Neural progenitor cell (in vitro differentiated cells): ENCODE results near the gene VPS13D. TPM values are rescaled to one million over a fixed set of nuclear protein-coding genes. Genes with fewer than 3 reads are reported as not detected.
"Not testable (repeated sequence)": the region's sequence is repeated elsewhere in the genome, so short reads cannot be mapped to it uniquely, and the experiment has no call there.

ENCODE experiments used
- DNase-seq: peaks from one replicate; pipeline ENCODE4 v3.0.0-alpha.2; 2016; ENCODE audit warnings: low spot score
- H2AFZ ChIP-seq: fragments of 200-600 bp; sonication (generic); replicated peaks from 2 replicates; pipeline ENCODE4 v1.6.1; 2016; ENCODE audit warnings: antibody characterized with exemption
- H3F3A ChIP-seq: fragments of 200-600 bp; sonication (generic); 2 replicates; pipeline ENCODE4 v1.6.1; 2016; ENCODE audit warnings: antibody characterized with exemption, low read depth
- H3K27ac ChIP-seq: fragments of 200-600 bp; sonication (generic); 2 replicates; pipeline ENCODE4 v1.5.1; 2016; ENCODE audit warnings: mild to moderate bottlenecking
- H3K27me3 ChIP-seq: fragments of 200-600 bp; sonication (generic); 2 replicates; pipeline ENCODE4 v1.6.1; 2016; ENCODE audit warnings: mild to moderate bottlenecking, moderate library complexity
- H3K36me3 ChIP-seq: fragments of 200-600 bp; sonication (generic); 2 replicates; pipeline ENCODE4 v1.5.1; 2016
- H3K4me1 ChIP-seq: fragments of 200-600 bp; sonication (generic); 2 replicates; pipeline ENCODE4 v1.6.1; 2016; ENCODE audit warnings: mixed run types
- H3K4me2 ChIP-seq: fragments of 200-600 bp; sonication (generic); 2 replicates; pipeline ENCODE4 v1.6.1; 2016
- H3K4me3 ChIP-seq: fragments of 200-600 bp; sonication (generic); 2 replicates; pipeline ENCODE4 v1.5.1; 2016
- H3K79me2 ChIP-seq: fragments of 200-600 bp; sonication (generic); 2 replicates; pipeline ENCODE4 v1.6.1; 2016; ENCODE audit warnings: low read depth
- H3K9ac ChIP-seq: fragments of 200-600 bp; sonication (generic); 2 replicates; pipeline ENCODE4 v1.6.1; 2016
- H3K9me3 ChIP-seq: fragments of 200-600 bp; sonication (generic); 2 replicates; pipeline ENCODE4 v1.5.1; 2016; ENCODE audit warnings: low read depth
- H4K20me1 ChIP-seq: fragments of 200-600 bp; sonication (generic); 2 replicates; pipeline ENCODE4 v1.6.1; 2016; ENCODE audit warnings: low read depth
- H3K27ac Mint-ChIP-seq: 3 replicates; pipeline ENCODE4 v1.8.0; 2021; ENCODE audit warnings: mixed read lengths
- H3K27me3 Mint-ChIP-seq: 2 replicates; pipeline ENCODE4 v1.8.0; 2022; ENCODE audit warnings: low read depth, mild to moderate bottlenecking, inconsistent platforms, moderate library complexity, mixed read lengths; ENCODE audit not compliant: insufficient read depth
- H3K36me3 Mint-ChIP-seq: 3 replicates; pipeline ENCODE4 v1.8.0; 2021; ENCODE audit warnings: mixed read lengths
- H3K4me1 Mint-ChIP-seq: 3 replicates; pipeline ENCODE4 v1.8.0; 2021; ENCODE audit warnings: mixed read lengths
- H3K4me3 Mint-ChIP-seq: 3 replicates; pipeline ENCODE4 v1.8.0; 2021; ENCODE audit warnings: mild to moderate bottlenecking, moderate library complexity, mixed read lengths
- H3K9me3 Mint-ChIP-seq: 3 replicates; pipeline ENCODE4 v1.8.0; 2020; ENCODE audit warnings: mixed read lengths
- EZH2 ChIP-seq: fragments of 200-600 bp; sonication (generic); IDR thresholded peaks from 2 replicates; pipeline ENCODE4 v1.6.1; 2017; ENCODE audit warnings: antibody characterized with exemption, mild to moderate bottlenecking, moderate library complexity
- EZH2phosphoT487 ChIP-seq: fragments of 200-600 bp; sonication (generic); IDR thresholded peaks from 2 replicates; pipeline ENCODE4 v1.6.1; 2017; ENCODE audit warnings: antibody characterized with exemption
- total RNA-seq: library from RNA; depleted of rRNA; stranded (reverse); fragments of >200 nt; gene quantifications from 2 replicates; pipeline ENCODE4 v1.2.3, GENCODE V29; 2015; ENCODE audit warnings: low replicate concordance
- TF ChIP-seq, protein P1 (sequence below): fragments of 200-600 bp; sonication (generic); IDR thresholded peaks from 2 replicates; pipeline ENCODE4 v1.5.1; 2017; ENCODE audit warnings: antibody characterized with exemption, mild to moderate bottlenecking

The VPS13D gene
- total RNA-seq, 1 donor from 2014 or later: 16.4 TPM

DNA sequence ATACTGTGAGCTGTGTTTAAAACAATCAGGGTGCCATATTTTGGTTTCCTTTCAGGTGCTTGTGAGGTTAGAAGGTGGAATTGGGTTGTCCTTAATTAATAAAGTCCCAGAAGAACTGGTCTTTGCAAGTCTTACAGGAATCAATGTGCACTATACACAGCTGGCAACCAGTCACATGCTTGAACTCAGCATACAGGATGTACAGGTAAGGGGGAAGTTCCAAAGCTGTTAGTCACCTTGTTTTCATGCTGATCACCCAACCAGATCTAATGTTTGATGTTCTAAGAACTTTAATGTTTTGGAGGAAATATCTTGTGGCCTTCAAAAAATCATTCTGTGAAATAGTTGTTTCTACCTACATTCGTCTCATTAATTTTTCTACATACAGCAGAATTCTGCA is 156.3 kb downstream of the VPS13D start:
- H3K27ac Mint-ChIP-seq: no peak overlapping the region
- Histone ChIP-seq H3K4me2 (no peak overlapping the region), H3K4me3 (no peak overlapping the region), H3K27ac (no peak overlapping the region), H2AFZ (no peak overlapping the region), H3K9me3 (no peaks in the 10 kb centered on the region), H3K4me1 (peaks cover 12% of the 10 kb centered on the region), H3F3A (peaks cover 5% of the 10 kb centered on the region), H3K36me3 (peaks cover 16% of the 10 kb centered on the region), H3K9ac (no peak overlapping the region), H3K27me3 (no peaks in the 10 kb centered on the region), H4K20me1 (no peaks in the 10 kb centered on the region), H3K79me2 (no peaks in the 10 kb centered on the region)
- no peaks in the 10 kb centered on the region for H3K27me3 Mint-ChIP-seq
- no peaks in the 10 kb centered on the region for H3K4me1 Mint-ChIP-seq
- TF ChIP-seq, protein P1, sequence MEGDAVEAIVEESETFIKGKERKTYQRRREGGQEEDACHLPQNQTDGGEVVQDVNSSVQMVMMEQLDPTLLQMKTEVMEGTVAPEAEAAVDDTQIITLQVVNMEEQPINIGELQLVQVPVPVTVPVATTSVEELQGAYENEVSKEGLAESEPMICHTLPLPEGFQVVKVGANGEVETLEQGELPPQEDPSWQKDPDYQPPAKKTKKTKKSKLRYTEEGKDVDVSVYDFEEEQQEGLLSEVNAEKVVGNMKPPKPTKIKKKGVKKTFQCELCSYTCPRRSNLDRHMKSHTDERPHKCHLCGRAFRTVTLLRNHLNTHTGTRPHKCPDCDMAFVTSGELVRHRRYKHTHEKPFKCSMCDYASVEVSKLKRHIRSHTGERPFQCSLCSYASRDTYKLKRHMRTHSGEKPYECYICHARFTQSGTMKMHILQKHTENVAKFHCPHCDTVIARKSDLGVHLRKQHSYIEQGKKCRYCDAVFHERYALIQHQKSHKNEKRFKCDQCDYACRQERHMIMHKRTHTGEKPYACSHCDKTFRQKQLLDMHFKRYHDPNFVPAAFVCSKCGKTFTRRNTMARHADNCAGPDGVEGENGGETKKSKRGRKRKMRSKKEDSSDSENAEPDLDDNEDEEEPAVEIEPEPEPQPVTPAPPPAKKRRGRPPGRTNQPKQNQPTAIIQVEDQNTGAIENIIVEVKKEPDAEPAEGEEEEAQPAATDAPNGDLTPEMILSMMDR: no peak
- TF ChIP-seq EZH2phosphoT487 (no peak), EZH2 (no peak)
- peaks cover 15% of the 10 kb centered on the region for H3K9me3 Mint-ChIP-seq
- no peak overlapping the region for H3K4me3 Mint-ChIP-seq
- DNase-seq: no peak
- peaks cover 64% of the 10 kb centered on the region for H3K36me3 Mint-ChIP-seq

DNA sequence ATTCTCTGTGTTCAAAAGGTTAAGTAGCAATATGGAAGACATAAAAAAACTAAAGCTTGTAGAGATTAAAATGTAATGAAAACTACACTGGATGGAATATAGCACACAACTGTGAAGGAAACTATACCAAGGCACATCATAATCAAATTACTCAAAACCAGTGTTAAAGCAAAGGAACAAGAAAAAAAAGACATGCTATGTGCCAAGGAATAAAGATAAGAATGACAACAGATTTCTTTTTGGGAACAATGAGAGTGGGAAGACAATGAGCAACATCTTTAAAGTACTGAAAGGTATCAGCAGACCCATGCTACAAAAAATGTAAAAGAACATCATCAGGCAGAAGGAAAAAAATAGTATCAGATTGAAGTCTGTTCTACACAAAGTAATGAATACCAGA is 157.8 kb downstream of the VPS13D start:
- no peaks in the 10 kb centered on the region for H3K4me1 Mint-ChIP-seq
- no peak overlapping the region for H3K4me3 Mint-ChIP-seq
- no peaks in the 10 kb centered on the region for H3K79me2 ChIP-seq
- H3F3A ChIP-seq: no peaks in the 10 kb centered on the region
- H3K9ac ChIP-seq: no peak overlapping the region
- H3K27me3 ChIP-seq: no peaks in the 10 kb centered on the region
- H3K4me2 ChIP-seq: no peak overlapping the region
- H3K4me3 ChIP-seq: no peak overlapping the region
- peaks cover 63% of the 10 kb centered on the region for H3K36me3 Mint-ChIP-seq
- H4K20me1 ChIP-seq: no peaks in the 10 kb centered on the region
- H3K27ac ChIP-seq: no peak overlapping the region
- peaks cover 16% of the 10 kb centered on the region for H3K36me3 ChIP-seq
- H3K27me3 Mint-ChIP-seq: no peaks in the 10 kb centered on the region
- no peak for DNase-seq
- H2AFZ ChIP-seq: no peak overlapping the region
- no peak overlapping the region for H3K27ac Mint-ChIP-seq
- TF ChIP-seq, protein P1: no peak
- no peak for TF ChIP-seq EZH2
- no peak for TF ChIP-seq EZH2phosphoT487
- H3K9me3 ChIP-seq: no peaks in the 10 kb centered on the region
- H3K9me3 Mint-ChIP-seq: peaks cover 15% of the 10 kb centered on the region
- H3K4me1 ChIP-seq: no peaks in the 10 kb centered on the region

DNA sequence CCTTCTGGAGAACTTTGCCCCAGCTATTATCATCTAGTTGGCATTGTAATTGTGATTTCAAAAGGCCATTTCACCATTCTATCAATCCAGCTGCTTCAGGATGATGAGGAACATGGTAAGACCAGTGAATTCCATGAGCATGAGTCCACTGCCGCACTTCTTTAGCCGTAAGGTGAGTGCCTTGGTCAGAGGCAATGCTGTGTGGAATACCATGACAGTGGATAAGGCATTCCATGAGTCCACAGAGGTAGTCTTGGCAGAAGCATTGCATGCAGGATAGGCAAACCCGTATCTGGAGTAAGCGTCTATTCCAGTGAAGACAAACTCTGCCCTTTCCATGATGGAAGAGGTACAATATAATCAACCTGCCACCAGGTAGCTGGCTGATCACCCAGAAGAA is 160.5 kb downstream of the VPS13D start:
- H3K36me3 Mint-ChIP-seq: peaks cover 45% of the 10 kb centered on the region

DNA sequence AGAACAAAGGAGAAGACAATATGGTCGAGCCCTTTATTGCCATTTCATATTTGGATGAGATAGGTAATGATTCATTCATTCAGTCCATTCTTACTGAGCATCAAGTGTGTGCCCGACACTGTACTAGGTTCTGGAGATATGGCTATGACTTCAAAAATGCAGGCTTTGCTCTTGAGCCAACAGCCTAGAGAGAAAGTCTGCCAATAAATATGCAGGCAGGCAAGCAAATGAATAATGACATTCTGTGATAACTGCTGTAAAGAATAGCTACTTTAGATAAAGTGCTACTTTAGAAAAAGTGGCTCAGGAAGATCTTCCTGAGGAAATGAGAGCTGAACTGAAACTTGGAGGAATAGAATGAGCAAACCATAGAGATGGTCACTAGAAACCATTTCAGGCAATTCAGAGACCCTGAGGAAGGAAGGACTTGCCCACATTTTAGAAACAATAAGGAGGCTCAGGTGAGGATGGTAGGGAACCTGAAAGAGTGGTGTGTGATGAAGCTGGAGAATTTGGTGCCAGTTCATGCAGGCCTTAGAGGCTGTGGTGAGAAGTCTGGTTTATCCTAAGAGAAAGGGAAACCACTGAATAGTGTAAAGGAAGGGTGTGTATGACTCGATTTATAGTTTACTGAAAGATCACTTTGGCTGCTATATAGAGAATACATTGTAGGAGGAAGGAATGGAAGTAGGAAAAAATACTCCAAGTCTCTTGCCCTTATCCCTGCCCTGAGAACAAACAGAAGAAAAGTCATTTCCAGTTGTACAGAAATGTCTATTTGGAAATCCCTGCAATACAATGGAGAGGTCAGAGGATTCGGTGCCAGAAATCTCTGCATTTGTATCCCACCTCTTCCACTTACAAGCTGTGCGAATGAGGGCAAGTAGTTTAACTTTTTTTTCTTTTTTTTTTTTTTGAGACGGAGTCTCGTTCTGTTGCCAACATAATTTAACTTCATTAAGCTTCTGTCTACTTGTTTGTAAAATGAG is 167.9 kb downstream of the VPS13D start:
- TF ChIP-seq EZH2 (no peak), EZH2phosphoT487 (no peak)
- TF ChIP-seq, protein P1: no peak
- Histone ChIP-seq H3K4me3 (no peak overlapping the region), H3K4me2 (no peak overlapping the region), H3K27me3 (no peaks in the 10 kb centered on the region), H3K9me3 (no peaks in the 10 kb centered on the region), H3K79me2 (no peaks in the 10 kb centered on the region), H3K9ac (no peak overlapping the region), H3F3A (peaks cover 16% of the 10 kb centered on the region), H3K36me3 (no peaks in the 10 kb centered on the region), H3K4me1 (peaks cover 26% of the 10 kb centered on the region), H2AFZ (no peak overlapping the region), H4K20me1 (no peaks in the 10 kb centered on the region), H3K27ac (no peak overlapping the region)
- H3K27me3 Mint-ChIP-seq: no peaks in the 10 kb centered on the region
- peaks cover 9% of the 10 kb centered on the region for H3K36me3 Mint-ChIP-seq
- H3K27ac Mint-ChIP-seq: no peak overlapping the region
- H3K4me3 Mint-ChIP-seq: no peak overlapping the region
- DNase-seq: no peak
- H3K9me3 Mint-ChIP-seq: no peaks in the 10 kb centered on the region
- peaks cover 20% of the 10 kb centered on the region for H3K4me1 Mint-ChIP-seq

More for the DNA sequence above, 160.5 kb downstream of the VPS13D start:
- H3K27ac Mint-ChIP-seq, H3K4me3 Mint-ChIP-seq, H3K4me3 ChIP-seq, H3K9ac ChIP-seq, H3K27me3 ChIP-seq, DNase-seq, H2AFZ ChIP-seq, H3K4me2 ChIP-seq, H3K9me3 ChIP-seq, H3K79me2 ChIP-seq, H3K27me3 Mint-ChIP-seq, H3F3A ChIP-seq, H3K4me1 ChIP-seq, H4K20me1 ChIP-seq, H3K27ac ChIP-seq, H3K4me1 Mint-ChIP-seq: not testable (repeated sequence)
- peaks cover 16% of the 10 kb centered on the region for H3K36me3 ChIP-seq
- H3K9me3 Mint-ChIP-seq: peaks cover 15% of the 10 kb centered on the region
